Tibial artery (tissue), 4 donors: ENCODE results near the gene FAM83G.

Experiments
- DNase-seq, 2 donors: peaks; one replicate each; pipeline ENCODE4 v3.0.0-alpha.2; 2019
- H3K27ac ChIP-seq, 2 donors: fragments of 200-600 bp; sonication (generic) in 1 of 2; 1 replicate in 1 of 2; 2 replicates in 1 of 2; pipeline ENCODE4 v1.5.1; 2018 to 2019; ENCODE audit warnings: mild to moderate bottlenecking in 1 of 2
- H3K27me3 ChIP-seq, 2 donors: fragments of 200-600 bp; sonication (generic) in 1 of 2; one replicate each; pipeline versions ENCODE4 v1.5.1 to v1.6.0; 2016 to 2019
- H3K36me3 ChIP-seq, 3 donors: fragments of 200-600 bp; sonication (generic) in 2 of 3; one replicate each; pipeline ENCODE4 v1.5.1; 2016 to 2019; ENCODE audit warnings: mild to moderate bottlenecking in 2 of 3
- H3K4me1 ChIP-seq, 4 donors: fragments of 200-600 bp; sonication (generic) in 2 of 4; 1 replicate in 3 of 4; 2 replicates in 1 of 4; pipeline ENCODE4 v1.5.1; 2016 to 2019
- H3K4me3 ChIP-seq, 2 donors: fragments of 200-600 bp; sonication (generic) in 1 of 2; 1 replicate in 1 of 2; 2 replicates in 1 of 2; pipeline ENCODE4 v1.5.1; 2018 to 2019; ENCODE audit warnings: mild to moderate bottlenecking in 2 of 2
- H3K9me3 ChIP-seq, 3 donors: fragments of 200-600 bp; sonication (generic) in 1 of 3; one replicate each; pipeline ENCODE4 v1.5.1; 2016 to 2019
- intact Hi-C: fragments of 100-400 bp; cut with DNase I; formaldehyde crosslinking; loops from one replicate; pipeline ENCODE4 v1.15.0; 2023; ENCODE audit warnings: low total_unique reads
- TF ChIP-seq, protein P1 (sequence below), 2 experiments: fragments of 200-600 bp in 1 of 2; fragments of 450-650 bp in 1 of 2; IDR thresholded peaks; one replicate each; pipeline ENCODE4 v1.5.1; 2017 to 2019; ENCODE audit warnings: antibody characterized with exemption in 2 of 2, mild to moderate bottlenecking in 1 of 2, moderate library complexity in 1 of 2

The FAM83G gene

DNA sequence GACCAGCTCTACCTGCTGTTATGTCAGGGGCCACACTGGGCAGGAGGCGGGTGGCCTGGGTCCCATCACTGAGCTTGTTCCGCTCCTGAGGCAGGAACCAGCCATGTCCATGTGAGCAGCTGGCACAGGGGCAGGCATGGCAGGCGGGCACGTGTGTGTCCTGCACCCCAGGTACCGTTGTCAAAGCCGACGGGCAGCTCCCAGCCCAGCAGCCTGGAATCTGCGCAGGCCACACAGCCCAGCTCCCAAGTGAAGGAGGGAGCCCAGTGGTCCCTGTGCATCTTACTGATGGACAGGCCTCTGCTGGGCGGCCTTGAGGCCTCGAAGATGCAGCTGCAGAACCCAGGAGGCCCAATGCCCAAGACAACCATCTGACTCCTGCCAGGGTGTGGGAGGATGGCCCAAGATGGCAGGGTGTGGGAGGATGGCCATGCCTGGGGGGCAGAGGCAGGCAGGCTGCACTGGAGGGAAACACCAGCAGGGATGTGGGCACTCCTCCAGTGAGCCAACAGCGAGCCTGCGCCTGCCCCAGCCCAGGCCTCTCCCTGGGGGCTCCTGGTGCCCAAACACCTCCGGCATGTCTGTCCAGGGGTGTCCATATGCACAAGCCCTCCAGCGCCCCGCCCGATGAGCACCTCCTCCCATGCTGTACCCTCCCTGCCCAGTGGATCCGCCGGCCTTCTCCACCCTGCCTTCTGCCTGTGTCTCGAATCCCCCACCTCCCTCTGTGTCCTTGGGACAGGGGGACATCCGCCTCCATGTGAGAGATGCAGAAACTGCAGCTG, 12.8 kb downstream of the FAM83G start:
- TF ChIP-seq, protein P1, sequence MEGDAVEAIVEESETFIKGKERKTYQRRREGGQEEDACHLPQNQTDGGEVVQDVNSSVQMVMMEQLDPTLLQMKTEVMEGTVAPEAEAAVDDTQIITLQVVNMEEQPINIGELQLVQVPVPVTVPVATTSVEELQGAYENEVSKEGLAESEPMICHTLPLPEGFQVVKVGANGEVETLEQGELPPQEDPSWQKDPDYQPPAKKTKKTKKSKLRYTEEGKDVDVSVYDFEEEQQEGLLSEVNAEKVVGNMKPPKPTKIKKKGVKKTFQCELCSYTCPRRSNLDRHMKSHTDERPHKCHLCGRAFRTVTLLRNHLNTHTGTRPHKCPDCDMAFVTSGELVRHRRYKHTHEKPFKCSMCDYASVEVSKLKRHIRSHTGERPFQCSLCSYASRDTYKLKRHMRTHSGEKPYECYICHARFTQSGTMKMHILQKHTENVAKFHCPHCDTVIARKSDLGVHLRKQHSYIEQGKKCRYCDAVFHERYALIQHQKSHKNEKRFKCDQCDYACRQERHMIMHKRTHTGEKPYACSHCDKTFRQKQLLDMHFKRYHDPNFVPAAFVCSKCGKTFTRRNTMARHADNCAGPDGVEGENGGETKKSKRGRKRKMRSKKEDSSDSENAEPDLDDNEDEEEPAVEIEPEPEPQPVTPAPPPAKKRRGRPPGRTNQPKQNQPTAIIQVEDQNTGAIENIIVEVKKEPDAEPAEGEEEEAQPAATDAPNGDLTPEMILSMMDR (IDR thresholded peaks at IDR 0.05), result no peak
- intact Hi-C loops, result no loop called here
- no peak for DNase-seq
- Histone ChIP-seq H3K4me3 (no peak overlapping the region), H3K4me1 (no peaks in the 10 kb centered on the region), H3K36me3 (peaks cover 0 to 21% (median 10%) of the 10 kb centered on the region in 3 donors), H3K9me3 (peaks cover 0 to 5% (median 0%) of the 10 kb centered on the region in 3 donors), H3K27me3 (no peaks in the 10 kb centered on the region), H3K27ac (no peak overlapping the region)

GRCh38 chr17:18990331-18990730, 14.2 kb downstream of the FAM83G start:
- Histone ChIP-seq H3K4me1 (no peaks in the 10 kb centered on the region), H3K4me3 (no peak overlapping the region), H3K27me3 (no peaks in the 10 kb centered on the region), H3K9me3 (peaks cover 0 to 1% (median 0%) of the 10 kb centered on the region in 3 donors), H3K27ac (no peak overlapping the region), H3K36me3 (peaks cover 0 to 31% (median 10%) of the 10 kb centered on the region in 3 donors)
- TF ChIP-seq, protein P1 (IDR thresholded peaks at IDR 0.05), result no peak
- no peak for DNase-seq
- intact Hi-C loops, result no loop called here

GRCh38 chr17:18988546-18989173, 15.9 kb downstream of the FAM83G start:
- no peaks in the 10 kb centered on the region for H3K9me3 ChIP-seq
- no peak for DNase-seq
- peaks cover 0 to 44% (median 10%) of the 10 kb centered on the region in 3 donors for H3K36me3 ChIP-seq
- TF ChIP-seq, protein P1 (IDR thresholded peaks at IDR 0.05), result no peak
- no peak overlapping the region for H3K4me3 ChIP-seq
- H3K27ac ChIP-seq, result no peak overlapping the region
- intact Hi-C loops, result no loop called here
- H3K4me1 ChIP-seq, result no peaks in the 10 kb centered on the region
- H3K27me3 ChIP-seq, result no peaks in the 10 kb centered on the region

DNA sequence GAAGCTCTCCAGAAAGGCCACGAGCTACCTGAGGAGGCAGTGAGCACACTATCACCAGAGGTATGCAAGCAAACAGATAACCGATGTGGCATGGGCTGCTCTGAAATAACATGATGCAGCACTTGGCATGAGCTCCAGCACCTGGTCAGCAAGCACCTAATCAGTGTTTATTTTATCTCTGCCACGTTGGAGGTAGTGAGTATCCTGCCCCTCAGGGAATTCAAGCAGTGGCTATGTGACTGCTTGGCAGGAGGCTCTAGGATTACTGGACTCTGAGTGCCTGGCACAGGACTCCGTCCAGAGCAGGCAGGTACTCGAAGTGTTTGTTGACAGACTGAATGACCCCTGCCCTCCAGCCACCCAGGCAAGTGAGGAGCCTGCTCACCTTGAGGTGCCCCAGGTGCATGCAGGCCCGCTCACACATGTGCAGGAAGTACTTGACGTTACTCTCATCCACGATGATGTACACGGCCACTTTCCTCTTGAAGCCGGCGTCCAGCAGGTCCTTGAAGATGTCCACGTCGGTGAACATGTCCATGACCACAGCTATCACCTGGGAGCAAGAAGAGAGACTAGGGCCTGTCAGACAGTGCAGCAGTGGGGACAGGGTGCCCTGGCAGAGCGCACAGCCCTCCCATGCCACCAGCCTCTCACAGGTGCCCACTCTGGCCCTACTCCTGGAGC, 16.6 kb downstream of the FAM83G start:
- Histone ChIP-seq H3K27ac (no peak overlapping the region), H3K27me3 (no peaks in the 10 kb centered on the region), H3K9me3 (no peaks in the 10 kb centered on the region), H3K4me1 (no peaks in the 10 kb centered on the region), H3K4me3 (no peak overlapping the region), H3K36me3 (peaks cover 0 to 46% (median 10%) of the 10 kb centered on the region in 3 donors)
- no peak for DNase-seq
- TF ChIP-seq, protein P1 (IDR thresholded peaks at IDR 0.05), result no peak
- intact Hi-C loops, result no loop called here

GRCh38 chr17:18987230-18987610, 17.3 kb downstream of the FAM83G start:
- Histone ChIP-seq H3K9me3 (no peaks in the 10 kb centered on the region), H3K27ac (no peak overlapping the region), H3K4me1 (no peaks in the 10 kb centered on the region), H3K27me3 (no peaks in the 10 kb centered on the region), H3K36me3 (peaks cover 0 to 46% (median 10%) of the 10 kb centered on the region in 3 donors), H3K4me3 (no peak overlapping the region)
- intact Hi-C loops, result no loop called here
- no peak for DNase-seq
- TF ChIP-seq, protein P1 (IDR thresholded peaks at IDR 0.05), result no peak
